HG02678 (cell line): ENCODE data around the gene ARHGAP32.

Experiments
- ATAC-seq: cut with Tn5 transposase; IDR thresholded peaks from one replicate; pipeline ENCODE4 v1.9.1; 2021; ENCODE audit warnings: mild to moderate bottlenecking, moderate library complexity; ENCODE audit not compliant: unreplicated experiment

ARHGAP32 gene

GRCh38 chr11:128916681-128917080 lies 275.4 kb downstream of the ARHGAP32 start:
- no peak for ATAC-seq

GRCh38 chr11:128916037-128916572 lies 276.0 kb downstream of the ARHGAP32 start:
- no peak for ATAC-seq

- no peak for ATAC-seq
Measured at GRCh38 chr11:128915149-128915521, 277.0 kb downstream of the ARHGAP32 start.
